ENCODE measurements around the gene KCNQ1OT1.

GRCh38 chr11:2685566-2686359 lies 14.0 kb downstream of the KCNQ1OT1 start:
- no peak for TF ChIP-seq CTCF (IDR thresholded peaks at IDR 0.05)
- TF ChIP-seq POLR2A (IDR thresholded peaks at IDR 0.05): no peak
- no peak for TF ChIP-seq POLR2AphosphoS5 (IDR thresholded peaks at IDR 0.05; ENCODE audit: insufficient read depth in 1 of 2, low read depth in 1 of 2)
